ENCODE measurements around the gene HS3ST3B1.

Gene HS3ST3B1

DNA sequence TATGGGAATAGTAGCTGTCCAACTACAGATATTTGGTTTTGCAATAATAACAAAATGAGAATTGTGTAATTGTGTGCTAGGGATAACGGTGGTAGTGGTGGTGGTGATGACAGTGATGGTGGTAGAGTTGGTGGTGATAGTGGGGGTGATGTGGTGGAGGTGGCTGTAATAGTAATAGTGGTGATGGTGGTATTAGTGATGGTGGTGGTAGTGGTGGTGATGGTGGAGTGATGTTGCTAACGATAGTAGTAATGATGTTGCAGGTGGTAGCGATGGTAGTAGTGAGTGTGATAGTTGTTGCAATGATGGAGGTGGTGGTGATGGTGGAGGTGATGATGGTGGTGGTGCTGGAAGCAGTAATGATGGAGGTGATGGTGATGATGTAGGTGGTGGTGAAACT lies 94.4 kb downstream of the HS3ST3B1 start:
- DNase-seq (ENCODE audit: extremely low spot score, insufficient read length, low read depth) (no peak), FAIRE-seq (no peak)

GRCh38 chr17:14396547-14396946 lies 95.7 kb downstream of the HS3ST3B1 start:
- FAIRE-seq (no peak), DNase-seq (ENCODE audit: extremely low spot score, insufficient read length, low read depth) (no peak)

GRCh38 chr17:14398766-14399165 lies 97.9 kb downstream of the HS3ST3B1 start:
- FAIRE-seq (no peak), DNase-seq (ENCODE audit: extremely low spot score, insufficient read length, low read depth) (no peak)
